ENCODE measurements around the gene DDX6.

DNA sequence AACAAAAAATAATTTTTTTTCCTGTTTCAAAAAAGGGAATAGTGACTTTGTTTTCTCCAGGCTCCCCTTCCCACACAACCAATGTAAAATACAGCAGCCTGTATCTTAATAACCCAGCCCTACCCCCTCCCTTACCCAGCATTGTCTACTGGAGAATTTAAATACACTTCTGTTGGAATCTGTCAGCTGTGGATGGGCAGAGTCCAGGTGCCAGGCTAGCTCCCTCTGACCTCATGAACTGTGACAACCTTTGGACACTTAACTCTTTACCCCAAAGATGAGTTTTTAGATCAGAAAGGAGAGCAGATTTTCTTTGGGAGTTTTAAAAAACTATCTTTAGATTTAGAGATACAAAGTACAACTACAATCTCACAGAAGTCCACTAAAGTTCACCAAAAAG lies 42.9 kb downstream of the DDX6 start:
- TF ChIP-seq POLR2AphosphoS5 (IDR thresholded peaks at IDR 0.05; ENCODE audit: low read depth, low read length) = no peak
- 0 out of 2 replicates have a peak, but pooled peaks have one; percentile 11 for TF ChIP-seq POLR2A (IDR thresholded peaks at IDR 0.05; ENCODE audit: low read depth, low read length)

Data from GM12891 (cell line).